ENCODE results near the gene ANKRD36. TPM values are rescaled to one million over a fixed set of nuclear protein-coding genes. Genes with fewer than 3 reads are reported as not detected.
"Not testable (repeated sequence)": the region's sequence is repeated elsewhere in the genome, so short reads cannot be mapped to it uniquely, and the experiment has no call there.

The ANKRD36 gene
- total RNA-seq, 1 experiment from 2014 or later = 19.3 TPM

- peak; percentile 24 for DNase-seq (ENCODE audit: extremely low read depth, low read depth)
Measured at GRCh38 chr2:97112320-97113049, 468 bp upstream of the ANKRD36 start.

- DNase-seq (ENCODE audit: extremely low read depth, low read depth) = not testable (repeated sequence)
Measured at GRCh38 chr2:97113882-97114255, 916 bp downstream of the ANKRD36 start.

GRCh38 chr2:97129090-97129489, 16.1 kb downstream of the ANKRD36 start:
- not testable (repeated sequence) for DNase-seq (ENCODE audit: extremely low read depth, low read depth)

- not testable (repeated sequence) for DNase-seq (ENCODE audit: extremely low read depth, low read depth)
Measured at GRCh38 chr2:97144016-97144415, 31.1 kb downstream of the ANKRD36 start.

GRCh38 chr2:97166548-97166947, 53.6 kb downstream of the ANKRD36 start:
- not testable (repeated sequence) for DNase-seq (ENCODE audit: extremely low read depth, low read depth)

- DNase-seq (ENCODE audit: extremely low read depth, low read depth) = not testable (repeated sequence)
Measured at GRCh38 chr2:97167938-97168337, 55.0 kb downstream of the ANKRD36 start.

GRCh38 chr2:97168583-97168982, 55.6 kb downstream of the ANKRD36 start:
- DNase-seq (ENCODE audit: extremely low read depth, low read depth) = not testable (repeated sequence)

- not testable (repeated sequence) for DNase-seq (ENCODE audit: extremely low read depth, low read depth)
Measured at GRCh38 chr2:97180391-97180790, 67.4 kb downstream of the ANKRD36 start.

- DNase-seq (ENCODE audit: extremely low read depth, low read depth) = not testable (repeated sequence)
Measured at GRCh38 chr2:97195349-97195748, 82.4 kb downstream of the ANKRD36 start.

- not testable (repeated sequence) for DNase-seq (ENCODE audit: extremely low read depth, low read depth)
Measured at GRCh38 chr2:97197251-97197650, 84.3 kb downstream of the ANKRD36 start.

- DNase-seq (ENCODE audit: extremely low read depth, low read depth) = not testable (repeated sequence)
Measured at GRCh38 chr2:97200887-97201286, 87.9 kb downstream of the ANKRD36 start.

GRCh38 chr2:97202643-97203250, 89.8 kb downstream of the ANKRD36 start:
- DNase-seq (ENCODE audit: extremely low read depth, low read depth) = not testable (repeated sequence)

- DNase-seq (ENCODE audit: extremely low read depth, low read depth) = no peak
Measured at GRCh38 chr2:97210325-97210724, 97.4 kb downstream of the ANKRD36 start.

- not testable (repeated sequence) for DNase-seq (ENCODE audit: extremely low read depth, low read depth)
Measured at GRCh38 chr2:97215025-97215424, 102.1 kb downstream of the ANKRD36 start.

GRCh38 chr2:97230848-97231585, 118.1 kb downstream of the ANKRD36 start:
- DNase-seq (ENCODE audit: extremely low read depth, low read depth) = not testable (repeated sequence)

- DNase-seq (ENCODE audit: extremely low read depth, low read depth) = not testable (repeated sequence)
Measured at GRCh38 chr2:97232981-97233380, 120.0 kb downstream of the ANKRD36 start.

- DNase-seq (ENCODE audit: extremely low read depth, low read depth) = not testable (repeated sequence)
Measured at GRCh38 chr2:97233660-97234295, 120.8 kb downstream of the ANKRD36 start.

GRCh38 chr2:97261192-97261591, 148.2 kb downstream of the ANKRD36 start:
- not testable (repeated sequence) for DNase-seq (ENCODE audit: extremely low read depth, low read depth)

GRCh38 chr2:97266449-97266848, 153.5 kb downstream of the ANKRD36 start:
- DNase-seq (ENCODE audit: extremely low read depth, low read depth) = not testable (repeated sequence)

- no peak for DNase-seq (ENCODE audit: extremely low read depth, low read depth)
Measured at GRCh38 chr2:97267411-97268074, 154.6 kb downstream of the ANKRD36 start.
